Hematopoietic multipotent progenitor cell treated with erythropoietin and hydrocortisone succinate and interleukin-3 and kit ligand, for 17 days (in vitro differentiated cells): Measurements from ENCODE around the gene FNDC5.

ENCODE experiments used
- DNase-seq: peaks from one replicate; pipeline ENCODE4 v3.0.0-alpha.2; 2015; ENCODE audit warnings: low spot score

The FNDC5 gene

DNA sequence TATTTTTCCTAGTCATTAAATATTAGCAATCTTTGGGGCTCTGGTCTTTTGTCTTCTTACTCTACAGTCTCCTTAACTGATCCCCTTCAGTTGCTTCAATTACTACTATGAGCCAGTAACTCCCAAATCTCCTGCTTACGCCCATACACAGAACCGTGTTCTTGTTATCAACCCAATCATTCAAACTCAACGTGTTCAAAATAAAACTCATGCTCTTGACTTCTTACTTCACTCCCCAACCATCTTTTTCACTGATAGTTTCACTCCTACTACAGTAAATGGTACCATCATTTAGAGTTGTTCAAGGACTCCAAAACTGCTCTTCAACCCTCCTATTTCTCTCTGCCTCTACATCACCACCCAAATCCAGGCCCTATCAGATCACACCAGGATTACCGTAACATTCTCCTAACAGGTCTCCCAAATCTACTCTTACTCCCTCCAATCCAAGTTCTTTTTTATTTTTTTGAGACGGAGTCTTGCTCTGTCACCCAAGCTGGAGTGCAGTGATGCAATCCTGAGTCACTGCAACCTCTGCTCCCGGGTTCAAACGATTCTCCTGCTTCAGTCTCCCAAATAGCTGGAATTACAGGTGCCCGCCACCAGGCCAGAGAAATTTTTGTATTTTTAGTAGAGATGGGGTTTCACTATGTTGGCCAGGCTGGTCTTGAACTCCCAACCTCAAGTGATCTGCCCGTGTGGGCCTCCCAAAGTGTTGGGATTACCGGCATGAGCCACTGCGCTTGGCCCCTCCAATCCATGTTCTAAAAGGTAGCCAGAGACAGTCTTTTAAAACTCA, 56.6 kb downstream of the FNDC5 start:
- peak; percentile 32 for DNase-seq
